Loucy (cell line): ENCODE data around the gene PAM.

Source experiments
- CTCF ChIP-seq: fragments of 200-600 bp; sonication (generic); conservative IDR thresholded peaks from 2 replicates; pipeline ENCODE4 v1.5.1; 2014; ENCODE audit warnings: mild to moderate bottlenecking, antibody characterized with exemption, low read length
- EZH2phosphoT487 ChIP-seq: fragments of 200-600 bp; IDR thresholded peaks from 2 replicates; pipeline ENCODE4 v1.6.1; 2018; ENCODE audit warnings: antibody characterized with exemption, mild to moderate bottlenecking, moderate library complexity, borderline replicate concordance

GRCh38 chr5:102782217-102782872, 27.2 kb downstream of the PAM start:
- TF ChIP-seq CTCF (no peak), EZH2phosphoT487 (no peak)
